ENCODE measurements around the gene NTRK3. TPM values are rescaled to one million over a fixed set of nuclear protein-coding genes. Genes with fewer than 3 reads are reported as not detected.
A peak's percentile ranks its signal among the peaks of the same experiment; 100 is the strongest.

NTRK3 gene
- total and polyA plus RNA-seq, 8 donors, result 4.1 to 9.8 (median 7.4) TPM

GRCh38 chr15:87817553-87817952 is 439.0 kb downstream of the NTRK3 start:
- no peak for DNase-seq
- TF ChIP-seq CTCF (IDR thresholded peaks at IDR 0.05), result no peak
- H3K27me3 ChIP-seq, result no peaks in the 10 kb centered on the region
- intact Hi-C loops (cut with DNase I), result no loop called here
- H3K36me3 ChIP-seq, result no peaks in the 10 kb centered on the region
- no peak overlapping the region for H3K4me3 ChIP-seq
- no peaks in the 10 kb centered on the region for H3K9me3 ChIP-seq
- H3K27ac ChIP-seq, result no peak overlapping the region
- no peak for ATAC-seq
- no peaks in the 10 kb centered on the region for H3K4me1 ChIP-seq

GRCh38 chr15:87816811-87817210 is 439.7 kb downstream of the NTRK3 start:
- intact Hi-C loops (cut with DNase I), result no loop called here
- no peak for TF ChIP-seq CTCF (IDR thresholded peaks at IDR 0.05)

GRCh38 chr15:87816016-87816415 is 440.5 kb downstream of the NTRK3 start:
- Histone ChIP-seq H3K9me3 (no peaks in the 10 kb centered on the region), H3K4me3 (no peak overlapping the region), H3K27ac (no peak overlapping the region), H3K4me1 (no peaks in the 10 kb centered on the region), H3K36me3 (no peaks in the 10 kb centered on the region), H3K27me3 (no peaks in the 10 kb centered on the region)
- ATAC-seq, result no peak
- DNase-seq, result no peak
- intact Hi-C loops (cut with DNase I), result no loop called here
- TF ChIP-seq CTCF (IDR thresholded peaks at IDR 0.05), result no peak

More at GRCh38 chr15:87816811-87817210, 439.7 kb downstream of the NTRK3 start:
- Histone ChIP-seq H3K27me3 (no peaks in the 10 kb centered on the region), H3K36me3 (no peaks in the 10 kb centered on the region), H3K27ac (no peak overlapping the region), H3K4me3 (no peak overlapping the region), H3K9me3 (no peaks in the 10 kb centered on the region), H3K4me1 (no peaks in the 10 kb centered on the region)
- no peak for DNase-seq
- ATAC-seq, result peak; percentile 41

Other genes starting within 250 kb of the NTRK3 start
- 10 to 100 TPM; 19.0 to 19.2 TPM for gene MRPL46, start 210.6 kb upstream of the NTRK3 start, total RNA-seq
- gene MRPL46, start 210.6 kb upstream of the NTRK3 start, polyA plus RNA-seq (ENCODE audit: insufficient read length in 6 of 6), result 10 to 100 TPM; 22.1 to 25.9 (median 25.0) TPM
- 10 to 100 TPM; 37.1 to 41.2 TPM for gene MRPS11, start 211.0 kb upstream of the NTRK3 start, total RNA-seq
- gene MRPS11, start 211.0 kb upstream of the NTRK3 start, polyA plus RNA-seq (ENCODE audit: insufficient read length in 6 of 6), result 10 to 100 TPM; 35.2 to 45.9 (median 40.4) TPM